Measurements from ENCODE around the gene CDK16.

DNA sequence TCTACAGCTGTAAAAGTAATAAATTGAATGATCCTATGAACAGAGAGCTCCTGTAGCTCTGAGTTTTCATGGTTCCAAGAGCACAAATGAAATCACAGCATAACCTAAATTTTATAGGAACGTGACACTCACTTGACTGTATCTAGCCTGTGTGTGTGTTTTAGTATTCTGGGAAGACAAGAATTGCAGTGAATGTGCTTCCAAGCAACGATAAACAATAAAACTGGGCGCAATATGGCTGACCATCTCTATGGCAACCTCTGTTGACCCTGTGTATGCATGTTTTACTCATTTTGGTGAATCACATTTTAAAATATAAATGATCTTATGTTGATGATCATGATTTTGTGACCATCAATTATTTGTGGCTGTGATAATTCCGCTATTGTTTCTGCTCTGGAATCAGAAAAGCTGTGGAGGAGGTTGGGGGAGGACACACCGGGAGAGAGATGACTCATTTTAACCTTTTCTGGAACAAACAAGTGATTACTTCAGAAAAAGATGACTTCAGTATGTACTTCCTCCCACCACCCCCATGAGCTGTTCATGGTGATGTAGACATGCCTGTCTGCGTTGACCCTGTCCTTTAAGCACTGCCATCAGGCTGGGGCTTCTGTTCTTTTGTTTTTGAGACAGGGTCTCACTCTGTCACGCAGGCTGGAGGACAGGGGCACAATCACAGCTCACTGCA lies 46.1 kb downstream of the CDK16 start:
- no peak for TF ChIP-seq EZH2 (IDR thresholded peaks at IDR 0.05; ENCODE audit: low read length, missing control alignments)
- TF ChIP-seq, protein P1, sequence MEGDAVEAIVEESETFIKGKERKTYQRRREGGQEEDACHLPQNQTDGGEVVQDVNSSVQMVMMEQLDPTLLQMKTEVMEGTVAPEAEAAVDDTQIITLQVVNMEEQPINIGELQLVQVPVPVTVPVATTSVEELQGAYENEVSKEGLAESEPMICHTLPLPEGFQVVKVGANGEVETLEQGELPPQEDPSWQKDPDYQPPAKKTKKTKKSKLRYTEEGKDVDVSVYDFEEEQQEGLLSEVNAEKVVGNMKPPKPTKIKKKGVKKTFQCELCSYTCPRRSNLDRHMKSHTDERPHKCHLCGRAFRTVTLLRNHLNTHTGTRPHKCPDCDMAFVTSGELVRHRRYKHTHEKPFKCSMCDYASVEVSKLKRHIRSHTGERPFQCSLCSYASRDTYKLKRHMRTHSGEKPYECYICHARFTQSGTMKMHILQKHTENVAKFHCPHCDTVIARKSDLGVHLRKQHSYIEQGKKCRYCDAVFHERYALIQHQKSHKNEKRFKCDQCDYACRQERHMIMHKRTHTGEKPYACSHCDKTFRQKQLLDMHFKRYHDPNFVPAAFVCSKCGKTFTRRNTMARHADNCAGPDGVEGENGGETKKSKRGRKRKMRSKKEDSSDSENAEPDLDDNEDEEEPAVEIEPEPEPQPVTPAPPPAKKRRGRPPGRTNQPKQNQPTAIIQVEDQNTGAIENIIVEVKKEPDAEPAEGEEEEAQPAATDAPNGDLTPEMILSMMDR (conservative IDR thresholded peaks at IDR 0.05 in 1 of 2, IDR thresholded peaks at IDR 0.05 in 1 of 2; ENCODE audit: low read depth in 1 of 2, low read length in 2 of 2) = no peak
